Measurements from ENCODE around the gene HEXD.

DNA sequence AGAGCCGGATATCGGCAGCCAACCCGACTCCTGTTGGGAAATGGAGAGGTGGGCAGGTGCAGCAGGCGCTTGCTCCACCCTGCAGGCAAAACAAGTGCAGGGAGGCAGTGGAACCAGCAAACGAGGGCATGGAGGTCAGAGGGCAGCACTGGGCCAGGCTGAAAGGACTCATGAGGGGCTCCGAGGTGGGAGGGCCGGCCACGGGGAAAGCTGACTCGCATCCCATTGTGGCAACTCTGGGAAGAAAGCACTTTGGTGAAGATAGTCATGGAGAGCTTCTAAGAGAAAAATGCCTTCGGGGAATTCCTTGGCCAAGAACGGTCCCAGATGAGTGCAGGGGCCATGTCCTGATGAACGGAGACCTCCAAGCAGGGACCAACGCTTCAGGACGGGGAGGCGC lies 28.0 kb downstream of the HEXD start:
- TF ChIP-seq EZH2 (IDR thresholded peaks at IDR 0.05; ENCODE audit: borderline replicate concordance, low read depth, low read length, severe bottlenecking) (no peak), POLR2AphosphoS5 (IDR thresholded peaks at IDR 0.05; ENCODE audit: insufficient read depth, low read depth, low read length) (no peak), MYC (IDR thresholded peaks at IDR 0.05; ENCODE audit: low read depth, low read length) (no peak)
- TF ChIP-seq, protein P1, sequence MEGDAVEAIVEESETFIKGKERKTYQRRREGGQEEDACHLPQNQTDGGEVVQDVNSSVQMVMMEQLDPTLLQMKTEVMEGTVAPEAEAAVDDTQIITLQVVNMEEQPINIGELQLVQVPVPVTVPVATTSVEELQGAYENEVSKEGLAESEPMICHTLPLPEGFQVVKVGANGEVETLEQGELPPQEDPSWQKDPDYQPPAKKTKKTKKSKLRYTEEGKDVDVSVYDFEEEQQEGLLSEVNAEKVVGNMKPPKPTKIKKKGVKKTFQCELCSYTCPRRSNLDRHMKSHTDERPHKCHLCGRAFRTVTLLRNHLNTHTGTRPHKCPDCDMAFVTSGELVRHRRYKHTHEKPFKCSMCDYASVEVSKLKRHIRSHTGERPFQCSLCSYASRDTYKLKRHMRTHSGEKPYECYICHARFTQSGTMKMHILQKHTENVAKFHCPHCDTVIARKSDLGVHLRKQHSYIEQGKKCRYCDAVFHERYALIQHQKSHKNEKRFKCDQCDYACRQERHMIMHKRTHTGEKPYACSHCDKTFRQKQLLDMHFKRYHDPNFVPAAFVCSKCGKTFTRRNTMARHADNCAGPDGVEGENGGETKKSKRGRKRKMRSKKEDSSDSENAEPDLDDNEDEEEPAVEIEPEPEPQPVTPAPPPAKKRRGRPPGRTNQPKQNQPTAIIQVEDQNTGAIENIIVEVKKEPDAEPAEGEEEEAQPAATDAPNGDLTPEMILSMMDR (IDR thresholded peaks at IDR 0.05; ENCODE audit: extremely low read depth in 1 of 2, insufficient read depth in 1 of 2, low read depth in 1 of 2, low read length in 2 of 2), result no peak

All from endothelial cell of umbilical vein (primary cell).